HUES6 (cell line): ENCODE measurements around the gene GBF1.

Source experiments
- H3K27ac ChIP-seq: 2 replicates; pipeline ENCODE4 v1.7.0; 2013; ENCODE audit warnings: low read depth, mild to moderate bottlenecking, low read length, inconsistent platforms
- H3K27me3 ChIP-seq: 2 replicates; pipeline ENCODE4 v1.6.1; 2013; ENCODE audit warnings: low read length; ENCODE audit not compliant: control insufficient read depth, insufficient read depth
- H3K36me3 ChIP-seq: 2 replicates; pipeline ENCODE4 v1.6.1; 2013; ENCODE audit warnings: low read length; ENCODE audit not compliant: control insufficient read depth, insufficient read depth
- H3K4me1 ChIP-seq: 2 replicates; pipeline ENCODE4 v1.6.1; 2013; ENCODE audit warnings: low read length; ENCODE audit not compliant: control insufficient read depth, insufficient read depth
- H3K4me3 ChIP-seq: 2 replicates; pipeline ENCODE4 v1.5.1; 2013; ENCODE audit warnings: low read depth, low read length
- H3K9ac ChIP-seq: one replicate; pipeline ENCODE4 v1.6.1; 2013; ENCODE audit warnings: mild to moderate bottlenecking, low read length
- H3K9me3 ChIP-seq: 2 replicates; pipeline ENCODE4 v1.6.1; 2013; ENCODE audit warnings: low read depth, low read length; ENCODE audit not compliant: control insufficient read depth, insufficient read depth

The GBF1 gene

DNA sequence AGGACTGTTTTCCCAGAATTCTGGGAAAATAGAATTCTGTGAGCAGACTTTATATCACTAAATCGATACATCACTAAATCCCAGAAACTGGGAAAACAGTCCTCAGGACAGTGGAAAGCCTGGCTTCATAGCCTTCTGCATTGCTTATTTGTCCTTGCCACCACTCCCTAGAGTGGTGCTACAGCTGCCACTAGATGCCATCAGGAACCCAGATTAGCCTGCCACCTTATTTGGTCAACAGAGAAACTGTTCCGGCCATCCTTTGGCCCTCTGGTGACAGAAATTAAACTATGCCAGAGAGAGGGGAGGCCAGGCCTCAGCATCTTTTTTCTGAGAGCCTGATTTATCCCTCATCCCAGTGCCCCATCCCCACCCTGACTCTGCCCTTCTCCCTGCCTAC lies 130.5 kb downstream of the GBF1 start:
- H3K27ac ChIP-seq = no peak overlapping the region
- H3K27me3 ChIP-seq = no peaks in the 10 kb centered on the region
- H3K36me3 ChIP-seq = peaks cover 64% of the 10 kb centered on the region
- H3K9me3 ChIP-seq = no peaks in the 10 kb centered on the region
- H3K4me3 ChIP-seq = no peak overlapping the region
- no peaks in the 10 kb centered on the region for H3K4me1 ChIP-seq
- no peak overlapping the region for H3K9ac ChIP-seq

DNA sequence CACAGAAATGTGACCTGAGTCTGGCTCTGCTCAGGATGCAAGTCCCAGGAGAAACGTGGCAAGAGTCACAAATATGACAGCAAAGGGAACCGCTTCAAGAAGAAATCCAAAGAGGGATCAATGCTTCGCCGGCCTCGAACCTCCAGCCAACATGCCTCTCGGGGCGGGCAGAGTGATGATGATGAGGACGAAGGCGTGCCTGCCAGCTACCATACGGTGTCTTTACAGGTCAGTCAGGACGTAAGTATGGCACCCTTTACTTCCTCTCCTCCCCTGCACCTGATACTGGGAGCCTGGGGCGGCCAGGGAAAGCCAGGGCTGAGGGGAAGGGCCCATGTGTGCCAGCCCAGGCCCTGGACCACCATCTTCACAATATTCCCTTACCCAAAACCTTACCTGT lies 131.6 kb downstream of the GBF1 start:
- Histone ChIP-seq H3K4me3 (no peak overlapping the region), H3K36me3 (peaks cover 64% of the 10 kb centered on the region), H3K4me1 (no peaks in the 10 kb centered on the region), H3K27ac (no peak overlapping the region), H3K9ac (no peak overlapping the region), H3K9me3 (no peaks in the 10 kb centered on the region), H3K27me3 (no peaks in the 10 kb centered on the region)

DNA sequence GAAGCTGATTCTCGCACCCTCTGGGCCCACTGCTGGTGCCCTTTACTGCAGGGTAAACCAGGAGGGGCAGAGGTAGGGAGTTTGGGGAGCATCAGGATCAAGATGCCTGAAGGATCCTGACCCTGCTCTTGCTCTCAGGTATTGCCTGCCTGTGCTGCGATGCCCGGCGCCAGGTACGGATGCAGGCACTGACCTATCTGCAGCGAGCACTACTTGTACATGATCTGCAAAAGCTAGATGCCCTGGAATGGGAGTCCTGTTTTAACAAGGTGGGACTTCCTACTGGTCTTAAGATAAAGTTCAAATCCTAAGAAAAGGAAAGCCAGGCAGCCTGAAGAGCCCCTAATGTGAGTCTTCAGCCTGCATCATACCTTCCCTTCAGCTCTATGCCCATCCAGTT lies 134.1 kb downstream of the GBF1 start:
- H3K27me3 ChIP-seq = no peaks in the 10 kb centered on the region
- H3K9me3 ChIP-seq = no peaks in the 10 kb centered on the region
- no peak overlapping the region for H3K27ac ChIP-seq
- peaks cover 59% of the 10 kb centered on the region for H3K36me3 ChIP-seq
- no peak overlapping the region for H3K9ac ChIP-seq
- no peak overlapping the region for H3K4me3 ChIP-seq
- H3K4me1 ChIP-seq = no peaks in the 10 kb centered on the region

- no peaks in the 10 kb centered on the region for H3K9me3 ChIP-seq
- H3K27ac ChIP-seq = no peak overlapping the region
- H3K9ac ChIP-seq = no peak overlapping the region
- no peaks in the 10 kb centered on the region for H3K27me3 ChIP-seq
- no peaks in the 10 kb centered on the region; the same call in 1 of the 2 replicates for H3K4me1 ChIP-seq
- no peak overlapping the region for H3K4me3 ChIP-seq
- peaks cover 40% of the 10 kb centered on the region for H3K36me3 ChIP-seq
These were observed 136.7 kb downstream of the GBF1 start for GRCh38 chr10:102381983-102382382.

DNA sequence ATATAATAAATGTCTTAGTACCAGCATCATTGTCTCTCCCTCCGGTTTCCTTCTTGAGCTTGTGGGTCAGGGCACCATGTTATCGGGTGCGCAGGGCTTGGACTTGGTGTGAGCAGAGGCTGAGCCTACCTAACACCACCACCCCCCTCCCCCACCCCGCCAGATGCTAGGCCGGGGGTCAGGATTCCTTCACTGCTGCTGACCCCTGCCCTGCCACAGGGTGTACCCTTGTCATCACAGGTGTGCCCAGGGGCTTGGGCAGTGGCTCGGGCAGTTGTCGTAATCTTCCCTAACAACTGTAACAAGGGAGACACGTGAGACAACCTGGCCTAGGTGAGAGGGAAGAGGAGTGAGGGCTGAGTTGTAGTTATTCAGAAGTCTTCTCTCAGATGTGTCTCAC lies 137.5 kb downstream of the GBF1 start:
- no peak overlapping the region for H3K9ac ChIP-seq
- no peak overlapping the region for H3K4me3 ChIP-seq
- H3K4me1 ChIP-seq = no peaks in the 10 kb centered on the region; the same call in 1 of the 2 replicates
- no peaks in the 10 kb centered on the region for H3K9me3 ChIP-seq
- H3K27ac ChIP-seq = no peak overlapping the region
- H3K36me3 ChIP-seq = peaks cover 36% of the 10 kb centered on the region
- no peaks in the 10 kb centered on the region for H3K27me3 ChIP-seq

DNA sequence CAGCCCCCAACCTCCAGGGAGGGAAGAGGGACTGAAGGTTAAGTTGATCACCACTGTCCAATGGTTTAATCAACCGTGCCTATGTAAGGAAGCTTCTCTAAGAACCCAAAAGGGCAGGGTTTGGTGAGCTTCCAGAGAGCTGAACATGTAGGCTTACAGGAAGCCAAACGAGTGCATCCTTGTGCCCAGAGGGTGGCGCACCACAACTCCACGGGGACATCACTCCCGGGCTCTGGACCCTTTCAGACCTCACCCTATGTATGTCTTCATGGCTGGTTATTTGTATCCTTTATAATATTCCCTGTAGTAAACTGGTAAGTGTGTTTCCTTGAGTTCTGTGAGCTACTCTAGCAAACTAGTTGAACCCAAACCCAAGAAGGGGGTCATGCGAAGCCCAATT lies 138.7 kb downstream of the GBF1 start:
- Histone ChIP-seq H3K4me1 (no peaks in the 10 kb centered on the region; the same call in 1 of the 2 replicates), H3K9me3 (no peaks in the 10 kb centered on the region)

DNA sequence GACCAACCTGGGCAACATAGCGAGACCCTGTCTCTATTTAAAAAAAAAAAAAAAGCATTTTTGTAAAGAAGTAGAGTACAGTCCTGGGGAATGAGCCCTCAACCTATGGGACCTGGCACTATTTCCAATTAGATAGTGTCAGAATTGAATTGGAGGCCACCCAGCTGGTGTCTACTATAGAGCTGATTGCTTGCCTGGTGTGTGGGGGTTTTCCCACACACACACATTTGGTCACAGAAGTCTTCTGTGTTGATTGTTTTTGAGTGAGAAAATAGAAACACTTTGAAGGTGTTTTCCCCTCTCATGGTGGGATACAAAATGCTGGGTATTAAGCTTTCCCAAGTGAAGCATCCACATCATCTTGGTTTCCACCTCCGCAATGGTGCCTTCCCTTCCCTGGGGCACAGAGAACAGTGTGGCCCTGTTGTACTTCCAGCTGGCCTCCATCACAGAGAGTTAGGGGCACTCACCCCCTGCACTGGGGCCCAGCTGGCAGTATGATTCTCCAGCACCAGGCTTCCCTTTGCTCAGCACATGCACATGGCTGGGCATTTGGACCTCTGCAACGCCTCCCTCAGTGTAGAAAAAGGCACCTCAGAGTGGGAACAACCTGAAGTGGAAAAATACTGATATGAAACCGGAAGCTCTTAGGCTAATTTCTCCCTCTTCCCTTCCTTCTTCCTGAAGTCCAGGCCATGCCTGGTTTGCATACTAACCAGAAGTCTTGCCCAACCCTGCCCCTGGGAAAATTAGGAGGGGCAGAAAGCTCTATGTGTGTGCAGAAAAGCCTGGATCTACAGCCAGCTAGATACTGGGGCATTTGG lies 139.5 kb downstream of the GBF1 start:
- no peaks in the 10 kb centered on the region for H3K9me3 ChIP-seq
- H3K27ac ChIP-seq = no peak overlapping the region
- H3K4me3 ChIP-seq = no peak overlapping the region
- H3K4me1 ChIP-seq = no peaks in the 10 kb centered on the region; the same call in 1 of the 2 replicates
- H3K27me3 ChIP-seq = no peaks in the 10 kb centered on the region
- H3K36me3 ChIP-seq = peaks cover 25% of the 10 kb centered on the region
- H3K9ac ChIP-seq = no peak overlapping the region

More for the DNA sequence above, 138.7 kb downstream of the GBF1 start:
- Histone ChIP-seq H3K9ac (no peak overlapping the region), H3K27me3 (no peaks in the 10 kb centered on the region), H3K36me3 (peaks cover 33% of the 10 kb centered on the region), H3K27ac (no peak overlapping the region), H3K4me3 (no peak overlapping the region)

- no peaks in the 10 kb centered on the region for H3K36me3 ChIP-seq
These were observed 144.6 kb downstream of the GBF1 start for GRCh38 chr10:102389894-102390293.

DNA sequence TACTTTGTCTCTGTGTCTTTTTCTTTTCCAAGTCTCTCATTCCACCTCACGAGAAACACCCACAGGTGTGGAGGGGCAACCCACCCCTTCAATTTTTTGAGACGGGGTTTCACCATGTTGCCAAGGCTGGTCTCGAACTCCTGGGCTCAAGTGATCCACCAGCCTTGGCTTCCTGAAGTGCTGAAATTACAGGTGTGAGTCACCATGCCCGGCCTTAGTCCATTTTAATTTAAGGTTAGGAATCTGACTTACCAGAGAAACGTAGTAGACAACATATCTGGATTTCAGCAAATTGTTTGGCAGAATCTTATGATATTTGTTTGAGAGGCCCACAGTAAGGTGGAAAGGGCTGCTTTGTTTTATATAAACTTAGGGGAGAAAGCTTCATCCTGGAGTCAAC lies 147.0 kb downstream of the GBF1 start:
- Histone ChIP-seq H3K4me1 (peaks cover 34% of the 10 kb centered on the region), H3K9me3 (no peaks in the 10 kb centered on the region), H3K27ac (peak overlapping the region; percentile 58; the same call in 1 of the 2 replicates), H3K4me3 (no peak overlapping the region), H3K27me3 (peaks cover 24% of the 10 kb centered on the region), H3K9ac (peak overlapping the region; percentile 31), H3K36me3 (peaks cover 5% of the 10 kb centered on the region; the same call in 1 of the 2 replicates)

More at GRCh38 chr10:102389894-102390293, 144.6 kb downstream of the GBF1 start:
- peaks cover 24% of the 10 kb centered on the region for H3K4me1 ChIP-seq
- no peak overlapping the region for H3K27ac ChIP-seq
- peaks cover 23% of the 10 kb centered on the region for H3K27me3 ChIP-seq
- no peak overlapping the region for H3K4me3 ChIP-seq
- no peaks in the 10 kb centered on the region for H3K9me3 ChIP-seq
- H3K9ac ChIP-seq = no peak overlapping the region

GRCh38 chr10:102393411-102394078 lies 148.2 kb downstream of the GBF1 start:
- peak overlapping the region; percentile 70 for H3K9ac ChIP-seq
- H3K4me3 ChIP-seq = peak overlapping the region; percentile 81
- peak overlapping the region; percentile 73; the same call in 1 of the 2 replicates for H3K27ac ChIP-seq
- H3K4me1 ChIP-seq = peaks cover 34% of the 10 kb centered on the region
- peaks cover 15% of the 10 kb centered on the region; the same call in 1 of the 2 replicates for H3K36me3 ChIP-seq
- peaks cover 24% of the 10 kb centered on the region for H3K27me3 ChIP-seq
- no peaks in the 10 kb centered on the region for H3K9me3 ChIP-seq
